ENCODE measurements around the gene OR5A1.
"Not testable (repeated sequence)": the region's sequence is repeated elsewhere in the genome, so short reads cannot be mapped to it uniquely, and the experiment has no call there.

OR5A1 gene

GRCh38 chr11:59436169-59436568 lies at the start of gene OR5A1:
Gene OR5A1, plus strand, starts transcription at chr11:59436469. Its CDS starts 6,700 bp downstream, at chr11:59443169.
- in situ Hi-C loops (cut with MboI; ENCODE audit: low sequenced_read_pairs): no loop called here

- in situ Hi-C loops (cut with MboI; ENCODE audit: low sequenced_read_pairs): no loop called here
These were observed 42.1 kb upstream of the OR5A1 start for GRCh38 chr11:59394186-59394585.

DNA sequence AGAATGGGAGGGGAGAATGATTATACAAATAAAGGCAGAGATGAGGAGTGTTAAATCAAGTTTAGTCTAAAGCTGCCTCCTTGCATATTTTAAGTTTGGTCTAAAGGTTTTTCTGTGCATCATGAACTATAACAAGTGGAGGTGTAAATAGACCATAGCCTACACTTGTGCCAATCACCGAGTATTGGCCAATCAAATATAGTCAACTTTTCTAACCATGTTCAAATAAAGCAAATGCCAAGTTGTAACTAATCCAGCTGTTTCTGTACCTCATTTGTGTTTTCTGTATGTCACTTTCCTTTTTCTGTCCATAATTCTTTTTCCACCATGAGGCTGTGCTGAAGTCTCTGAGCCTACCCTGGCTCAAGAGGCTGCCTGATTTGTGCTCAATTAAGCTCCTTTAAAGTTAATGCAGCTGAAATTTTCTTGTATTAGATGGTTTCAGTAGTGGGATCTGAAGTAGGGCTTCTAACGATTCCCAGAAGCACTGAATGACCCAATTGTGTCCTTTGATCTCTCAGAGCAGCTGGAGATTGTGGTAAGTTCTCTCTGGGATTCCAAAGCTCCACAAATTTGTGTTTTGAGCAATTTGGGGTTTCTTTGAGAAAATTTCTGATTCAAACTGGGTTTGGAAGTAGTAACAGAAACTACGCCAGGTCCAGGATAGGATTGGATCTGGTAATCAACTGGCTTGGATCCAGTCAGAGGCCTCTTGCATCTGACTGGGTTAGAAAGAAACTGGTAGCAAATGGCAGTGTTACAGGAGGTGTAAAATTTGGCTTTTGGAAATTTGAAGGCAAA lies 35.6 kb upstream of the OR5A1 start:
- in situ Hi-C loops (cut with MboI; ENCODE audit: low sequenced_read_pairs): no loop called here

GRCh38 chr11:59401262-59401552 lies 35.1 kb upstream of the OR5A1 start:
- in situ Hi-C loops (cut with MboI; ENCODE audit: low sequenced_read_pairs): no loop called here

GRCh38 chr11:59403546-59403945 lies 32.7 kb upstream of the OR5A1 start:
- in situ Hi-C loops (cut with MboI; ENCODE audit: low sequenced_read_pairs): no loop called here

GRCh38 chr11:59413646-59414045 lies 22.6 kb upstream of the OR5A1 start:
- in situ Hi-C loops (cut with MboI; ENCODE audit: low sequenced_read_pairs): no loop called here

DNA sequence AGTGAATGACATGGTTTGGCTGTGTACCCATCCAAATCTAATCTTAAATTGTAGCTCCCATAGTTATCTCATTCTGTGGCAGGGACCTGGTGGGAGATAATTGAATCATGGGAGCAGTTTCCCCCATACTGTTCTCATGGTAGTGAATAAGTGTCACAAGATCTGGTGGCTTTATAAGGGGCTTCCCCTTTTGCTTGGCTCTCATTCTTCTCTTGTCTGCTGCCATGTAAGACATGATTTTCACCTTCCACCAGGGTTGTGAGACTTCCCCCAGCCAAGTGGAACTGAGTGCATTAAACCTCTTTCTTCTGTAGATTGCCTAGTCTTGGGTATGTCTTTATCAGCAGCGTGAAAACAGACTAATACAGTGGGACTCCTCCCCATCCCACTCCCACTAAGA lies 21.2 kb upstream of the OR5A1 start:
- in situ Hi-C loops (cut with MboI; ENCODE audit: low sequenced_read_pairs): no loop called here

GRCh38 chr11:59416613-59417012 lies 19.7 kb upstream of the OR5A1 start:
- in situ Hi-C loops (cut with MboI; ENCODE audit: low sequenced_read_pairs): no loop called here

- in situ Hi-C loops (cut with MboI; ENCODE audit: low sequenced_read_pairs): no loop called here
These were observed 19.2 kb upstream of the OR5A1 start for GRCh38 chr11:59417023-59417422.

- in situ Hi-C loops (cut with MboI; ENCODE audit: low sequenced_read_pairs): no loop called here
These were observed 18.1 kb upstream of the OR5A1 start for GRCh38 chr11:59418156-59418555.

GRCh38 chr11:59423835-59424234 lies 12.4 kb upstream of the OR5A1 start:
- in situ Hi-C loops (cut with MboI; ENCODE audit: low sequenced_read_pairs): no loop called here

- in situ Hi-C loops (cut with MboI; ENCODE audit: low sequenced_read_pairs): no loop called here
These were observed 11.1 kb upstream of the OR5A1 start for GRCh38 chr11:59425131-59425530.

- in situ Hi-C loops (cut with MboI; ENCODE audit: low sequenced_read_pairs): no loop called here
These were observed 9.8 kb upstream of the OR5A1 start, which contains the start of gene OR5A2 for GRCh38 chr11:59426361-59427067. Gene OR5A2, minus strand, starts transcription at chr11:59426413. Its CDS starts 3,460 bp downstream, at chr11:59422953.

DNA sequence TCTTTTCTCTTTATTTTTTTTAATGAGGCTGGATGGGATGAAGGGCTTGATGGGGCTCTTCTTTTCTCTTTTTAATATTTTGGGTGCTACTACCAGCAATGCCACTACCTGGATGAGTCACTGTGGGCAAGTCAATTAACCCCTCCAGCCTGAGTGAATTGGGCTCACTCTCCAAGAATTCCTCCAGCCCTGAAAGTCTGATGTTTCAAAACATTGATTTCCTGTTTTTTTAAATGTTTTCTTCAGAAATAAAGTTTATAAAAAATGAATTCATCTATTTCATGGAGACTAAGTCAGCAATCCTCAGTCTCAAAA lies 9.2 kb upstream of the OR5A1 start:
- in situ Hi-C loops (cut with MboI; ENCODE audit: low sequenced_read_pairs): no loop called here

DNA sequence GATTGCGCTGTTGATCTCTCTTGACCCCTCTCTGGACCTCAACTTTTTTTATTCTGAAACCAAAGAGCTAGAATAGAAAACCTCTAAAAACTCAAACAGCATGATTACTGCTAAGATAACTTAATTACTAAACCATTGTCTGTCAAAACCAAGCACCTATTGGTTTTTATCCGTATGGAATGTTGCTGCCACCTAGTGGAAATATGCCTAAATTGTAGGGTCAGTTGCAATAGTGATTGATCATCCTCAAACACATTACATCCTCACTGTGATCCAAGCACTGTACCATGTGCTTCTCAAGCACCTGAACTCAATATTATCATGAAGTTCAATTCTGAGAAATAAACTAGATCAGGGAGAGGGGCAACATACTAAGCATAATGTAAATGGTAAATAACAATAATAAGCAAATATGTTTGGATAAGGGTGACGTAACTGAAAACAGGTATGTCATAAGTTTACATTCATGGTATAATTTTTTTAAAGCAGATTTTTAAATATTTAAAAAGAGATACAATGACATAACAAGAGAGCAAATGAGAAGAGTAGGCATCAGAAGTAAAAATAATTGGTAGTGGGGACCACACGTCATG lies 6.2 kb upstream of the OR5A1 start:
- in situ Hi-C loops (cut with MboI; ENCODE audit: low sequenced_read_pairs): no loop called here

- in situ Hi-C loops (cut with MboI; ENCODE audit: low sequenced_read_pairs): no loop called here
These were observed 1.5 kb downstream of the OR5A1 start for GRCh38 chr11:59437770-59438169.

GRCh38 chr11:59445624-59446023 lies 9.4 kb downstream of the OR5A1 start:
- in situ Hi-C loops (cut with MboI; ENCODE audit: low sequenced_read_pairs): not testable (repeated sequence)

DNA sequence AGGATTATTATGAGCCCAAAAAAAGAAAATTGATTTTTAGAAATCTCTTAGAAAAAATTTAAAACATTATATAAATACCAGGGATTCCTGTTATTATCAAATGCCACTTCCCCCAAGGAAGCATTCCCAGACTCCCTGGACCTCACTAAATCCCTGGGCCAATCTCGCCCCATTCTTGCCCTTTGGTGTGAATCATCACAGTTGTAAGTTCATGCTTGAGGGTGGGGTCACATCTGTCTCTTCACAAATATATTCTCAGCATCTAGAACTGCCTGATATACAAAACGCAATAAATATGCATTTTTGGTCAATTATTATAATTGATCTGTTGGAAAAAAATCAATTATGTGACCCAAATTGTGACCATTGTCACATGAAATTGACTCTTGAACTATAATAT lies 12.2 kb downstream of the OR5A1 start:
- in situ Hi-C loops (cut with MboI; ENCODE audit: low sequenced_read_pairs): no loop called here

- in situ Hi-C loops (cut with MboI; ENCODE audit: low sequenced_read_pairs): no loop called here
These were observed 20.4 kb downstream of the OR5A1 start, which contains the start of gene OR4D6 for GRCh38 chr11:59456661-59457060. Gene OR4D6, plus strand, starts transcription at chr11:59456961. Its CDS starts 0 bp downstream, at chr11:59456961.

DNA sequence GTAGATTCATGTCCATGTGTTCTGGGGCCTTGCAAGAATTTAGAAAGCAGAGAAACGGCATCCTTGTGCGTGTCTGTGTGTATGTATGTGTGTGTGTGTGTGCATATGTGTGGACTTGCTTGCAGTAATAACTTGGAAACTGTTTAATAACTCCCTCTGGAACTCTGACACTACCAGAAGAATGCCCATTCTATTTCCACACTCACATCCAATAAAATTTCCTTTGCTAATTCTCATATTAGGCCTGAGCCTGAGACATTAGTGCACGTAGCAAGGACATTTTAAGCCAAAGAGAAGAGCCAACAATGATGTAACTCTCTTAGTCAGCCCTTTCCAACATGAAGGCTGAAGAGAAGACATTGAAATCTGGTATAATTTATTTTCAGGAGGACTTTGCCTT lies 23.6 kb downstream of the OR5A1 start:
- in situ Hi-C loops (cut with MboI; ENCODE audit: low sequenced_read_pairs): no loop called here

- in situ Hi-C loops (cut with MboI; ENCODE audit: low sequenced_read_pairs): no loop called here
These were observed 26.9 kb downstream of the OR5A1 start for GRCh38 chr11:59463190-59463641.

- in situ Hi-C loops (cut with MboI; ENCODE audit: low sequenced_read_pairs): no loop called here
These were observed 36.7 kb downstream of the OR5A1 start, which contains the start of gene OR4D10 for GRCh38 chr11:59473015-59473414. Gene OR4D10, plus strand, starts transcription at chr11:59473315. Its CDS starts 4,115 bp downstream, at chr11:59477430.
